HG03139 (cell line): ENCODE data around the gene HSD17B4.
A peak's percentile ranks its signal among the peaks of the same experiment; 100 is the strongest.
"Not testable (repeated sequence)": the region's sequence is repeated elsewhere in the genome, so short reads cannot be mapped to it uniquely, and the experiment has no call there.

Experiments
- ATAC-seq: cut with Tn5 transposase; IDR thresholded peaks from one replicate; pipeline ENCODE4 v1.9.1; 2021; ENCODE audit not compliant: unreplicated experiment

The HSD17B4 gene

DNA sequence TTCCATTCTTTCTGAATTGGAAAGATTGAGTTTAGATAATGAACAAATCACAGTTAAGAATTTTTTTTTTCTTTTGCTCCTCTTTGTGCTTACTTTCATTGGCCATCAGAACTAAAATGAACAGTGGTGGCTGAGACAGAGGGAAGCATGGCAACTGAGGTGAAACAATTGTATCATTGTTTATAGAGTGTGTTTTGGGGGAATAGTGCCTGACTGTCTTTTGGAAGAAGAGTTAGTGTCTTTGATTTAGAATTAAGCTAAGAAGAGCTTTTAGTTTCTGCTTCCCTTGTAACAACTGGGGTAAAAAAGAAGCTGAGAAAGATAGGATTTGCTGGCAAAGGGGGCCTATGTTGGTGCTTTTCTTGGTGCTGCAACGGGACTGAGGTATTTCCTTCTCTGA is 24.0 kb downstream of the HSD17B4 start:
- ATAC-seq: no peak

DNA sequence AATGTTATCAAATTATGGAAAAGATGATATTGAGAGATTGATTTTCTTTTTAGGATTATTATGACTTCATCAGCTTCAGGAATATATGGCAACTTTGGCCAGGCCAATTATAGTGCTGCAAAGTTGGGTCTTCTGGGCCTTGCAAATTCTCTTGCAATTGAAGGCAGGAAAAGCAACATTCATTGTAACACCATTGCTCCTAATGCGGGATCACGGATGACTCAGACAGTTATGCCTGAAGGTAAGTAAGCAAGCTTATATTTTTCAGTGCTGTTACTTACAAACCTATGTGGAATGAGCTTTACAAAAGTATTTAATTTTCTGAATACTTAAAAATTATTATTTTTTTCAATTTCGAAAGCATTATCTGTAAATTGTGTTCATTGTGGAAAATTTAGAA is 26.5 kb downstream of the HSD17B4 start:
- ATAC-seq: no peak

DNA sequence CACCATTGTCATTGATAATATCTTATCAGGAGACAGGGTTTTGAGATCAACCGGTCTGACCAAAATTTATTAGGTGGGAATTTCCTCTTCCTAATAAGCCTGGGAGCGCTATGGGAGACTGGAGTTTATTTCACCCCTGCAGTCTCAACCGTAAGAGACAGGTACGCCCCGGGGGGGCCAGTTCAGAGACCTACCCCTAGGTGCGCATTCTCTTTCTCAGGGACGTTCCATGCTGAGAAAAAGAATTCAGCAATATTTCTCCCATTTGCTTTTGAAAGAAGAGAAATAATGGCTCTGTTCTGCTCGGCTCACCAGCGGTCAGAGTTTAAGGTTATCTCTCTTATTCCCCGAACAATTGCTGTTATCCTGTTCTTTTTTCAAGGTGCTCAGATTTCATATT is 28.3 kb downstream of the HSD17B4 start:
- not testable (repeated sequence) for ATAC-seq

DNA sequence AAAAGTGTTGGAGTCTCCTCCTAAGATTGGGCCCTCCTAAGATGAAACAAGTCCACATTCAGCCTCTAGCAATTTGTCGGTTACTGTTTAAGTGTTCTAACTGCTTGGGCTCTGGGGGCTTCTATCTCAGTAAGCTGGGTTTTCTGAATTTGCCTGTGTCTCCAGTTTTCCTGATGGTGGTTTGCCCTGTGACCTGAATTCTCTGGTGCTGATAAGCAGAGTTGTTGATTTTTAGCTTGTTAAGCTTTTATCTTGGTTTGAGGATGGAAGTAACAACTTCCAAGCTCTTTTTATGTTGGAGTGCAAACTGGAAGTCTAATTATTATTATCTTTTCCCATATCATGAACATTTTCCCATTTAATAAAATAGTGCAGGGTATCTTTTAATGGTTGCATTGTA is 30.9 kb downstream of the HSD17B4 start:
- no peak for ATAC-seq

DNA sequence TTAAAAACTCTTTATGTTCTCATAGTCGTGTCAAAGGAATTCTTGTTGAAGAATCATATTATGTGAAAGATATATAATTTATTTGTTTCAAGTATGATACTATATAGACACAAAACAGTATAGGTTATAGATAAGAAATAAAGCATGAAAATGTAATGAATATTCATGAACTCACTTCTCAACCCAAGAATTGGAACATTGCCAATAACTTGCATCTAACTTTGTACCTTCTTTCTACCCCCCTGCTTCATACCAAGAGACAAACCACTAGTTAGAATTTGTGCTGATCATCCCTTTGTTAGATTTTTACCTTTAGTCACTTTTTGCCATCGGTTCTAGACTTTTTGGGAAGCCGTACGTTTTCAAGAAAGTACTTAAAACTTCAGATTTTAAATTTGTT is 32.6 kb downstream of the HSD17B4 start:
- no peak for ATAC-seq

DNA sequence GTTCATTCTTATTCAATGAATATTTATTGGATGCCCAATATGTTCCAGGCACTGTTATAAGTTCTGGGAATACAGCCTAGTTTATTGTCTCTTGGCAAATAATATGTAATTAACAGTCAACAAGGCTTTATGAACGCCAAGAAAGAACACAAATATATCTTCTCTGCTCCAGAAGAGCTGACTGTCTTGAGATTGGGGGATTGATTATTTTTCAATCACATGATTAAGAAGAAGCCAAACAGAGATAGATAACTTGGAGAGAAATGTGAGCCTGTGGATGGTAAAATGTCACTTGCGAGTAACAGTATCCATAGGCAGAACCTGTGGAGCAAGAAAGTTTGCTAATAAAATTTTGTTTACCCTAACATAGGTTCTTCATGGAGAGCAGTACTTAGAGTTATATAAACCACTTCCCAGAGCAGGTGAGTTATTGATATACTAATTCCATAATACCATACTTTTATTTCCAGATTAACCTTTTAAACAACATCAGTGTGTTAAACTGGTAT is 49.4 kb downstream of the HSD17B4 start:
- ATAC-seq: no peak

DNA sequence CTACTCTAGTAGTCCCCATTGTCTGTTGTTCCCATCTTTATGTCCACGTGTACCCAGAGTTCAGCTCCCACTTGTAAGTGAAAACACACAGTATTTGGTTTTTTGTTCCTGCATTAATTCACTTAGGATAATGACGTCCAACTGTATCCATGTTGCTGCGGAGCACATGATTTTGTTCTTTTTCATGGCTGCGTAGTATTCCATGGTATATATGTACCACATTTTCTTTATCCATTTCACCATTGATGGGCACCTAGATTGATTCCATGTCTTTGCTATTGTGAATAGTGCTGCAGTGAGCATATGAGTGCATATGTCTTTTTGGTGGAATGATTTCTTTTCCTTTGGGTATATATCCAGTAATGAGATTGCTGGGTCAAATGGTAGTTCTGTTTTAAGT is 51.6 kb downstream of the HSD17B4 start:
- not testable (repeated sequence) for ATAC-seq

DNA sequence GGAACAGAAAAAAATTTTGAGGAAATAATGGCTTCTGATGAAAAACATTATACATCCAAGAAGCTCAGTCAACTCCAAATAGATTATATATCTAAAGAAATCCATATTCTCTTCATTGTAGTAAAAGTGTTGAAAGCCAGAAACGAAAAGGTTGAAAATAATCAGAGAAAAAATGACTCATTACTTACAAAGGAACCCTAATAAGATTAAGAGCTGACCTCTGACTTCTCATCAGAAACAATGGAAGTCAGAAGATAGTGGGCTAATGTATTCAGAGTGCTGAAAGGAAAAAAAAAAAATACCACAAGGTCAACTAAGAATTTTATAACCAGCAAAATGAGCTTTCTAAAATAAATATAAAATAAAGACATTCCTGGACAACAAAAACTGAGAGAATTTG is 60.0 kb downstream of the HSD17B4 start:
- ATAC-seq: no peak

DNA sequence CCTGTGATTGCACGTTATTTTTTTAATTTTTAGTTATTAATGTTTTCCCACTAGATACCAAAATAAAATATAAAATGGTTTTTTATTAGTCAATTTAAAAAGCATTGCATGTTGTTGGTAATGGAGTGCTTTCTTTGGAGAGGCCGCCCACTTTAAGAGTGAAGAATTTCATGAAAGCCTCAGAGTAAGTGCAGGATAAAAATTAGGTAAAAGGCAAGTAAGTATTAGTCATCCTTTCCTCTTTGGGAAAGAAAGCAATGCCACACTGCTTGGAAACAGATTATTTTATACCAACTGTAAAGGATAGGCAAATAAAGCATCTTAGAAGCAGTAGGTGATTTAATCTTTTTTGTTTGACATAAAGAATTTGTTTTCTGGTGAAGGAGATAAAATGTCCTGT is 62.9 kb downstream of the HSD17B4 start:
- no peak for ATAC-seq

DNA sequence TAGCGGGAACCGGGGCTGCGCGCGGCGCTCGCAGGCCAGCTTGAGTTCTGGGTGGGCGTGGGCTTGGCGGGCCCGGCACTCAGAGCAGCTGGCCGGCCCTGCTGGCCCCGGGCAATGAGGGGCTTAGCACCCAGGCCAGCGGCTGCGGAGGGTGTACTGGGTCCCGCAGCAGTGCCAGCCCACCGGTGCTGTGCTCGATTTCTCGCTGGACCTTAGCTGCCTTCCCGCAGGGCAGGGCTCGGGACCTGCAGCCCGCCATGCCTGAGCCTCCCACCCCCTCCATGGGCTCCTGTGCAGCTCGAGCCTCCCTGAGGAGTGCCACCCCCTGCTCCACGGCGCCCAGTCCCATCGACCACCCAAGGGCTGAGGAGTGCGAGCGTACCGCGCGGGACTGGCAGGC is 64.8 kb downstream of the HSD17B4 start:
- not testable (repeated sequence) for ATAC-seq

DNA sequence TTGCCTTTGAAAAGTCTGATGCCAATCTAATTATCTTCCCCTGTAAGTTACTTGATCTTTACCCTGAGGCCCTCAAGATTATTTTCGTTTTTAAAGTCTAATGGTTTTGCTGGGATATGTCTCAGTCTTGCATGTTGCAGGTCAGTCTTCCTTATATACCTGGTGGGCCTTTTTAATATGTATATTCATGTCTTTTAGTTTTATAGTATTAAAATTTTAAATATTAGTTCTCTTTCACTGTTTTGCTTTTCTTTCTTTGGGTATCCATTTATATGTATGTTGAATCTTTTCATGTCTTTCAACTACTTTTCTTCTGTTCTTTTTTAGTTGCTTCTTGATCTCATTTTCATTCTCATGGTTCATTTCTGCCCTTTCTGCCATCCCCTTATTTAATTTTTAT is 68.9 kb downstream of the HSD17B4 start:
- no peak for ATAC-seq

DNA sequence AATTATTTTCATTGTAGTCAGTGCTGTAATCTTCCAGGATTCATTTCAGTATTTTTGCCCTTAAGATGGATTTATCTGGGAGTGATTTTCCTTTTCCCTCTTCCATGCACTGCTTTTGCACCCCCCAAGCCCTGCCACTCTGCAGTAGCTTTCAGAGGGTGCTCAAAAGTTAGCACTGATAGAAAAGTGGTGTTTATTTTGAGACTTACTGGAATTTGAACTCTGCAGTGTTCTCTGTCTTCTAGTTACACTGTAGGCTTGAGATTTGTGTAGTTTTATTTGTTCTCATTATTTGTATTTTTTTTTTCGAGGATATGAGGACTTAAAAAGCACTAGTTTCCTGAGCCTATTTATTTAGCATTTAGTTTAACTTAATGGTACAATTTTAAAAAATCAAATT is 70.5 kb downstream of the HSD17B4 start:
- no peak for ATAC-seq

DNA sequence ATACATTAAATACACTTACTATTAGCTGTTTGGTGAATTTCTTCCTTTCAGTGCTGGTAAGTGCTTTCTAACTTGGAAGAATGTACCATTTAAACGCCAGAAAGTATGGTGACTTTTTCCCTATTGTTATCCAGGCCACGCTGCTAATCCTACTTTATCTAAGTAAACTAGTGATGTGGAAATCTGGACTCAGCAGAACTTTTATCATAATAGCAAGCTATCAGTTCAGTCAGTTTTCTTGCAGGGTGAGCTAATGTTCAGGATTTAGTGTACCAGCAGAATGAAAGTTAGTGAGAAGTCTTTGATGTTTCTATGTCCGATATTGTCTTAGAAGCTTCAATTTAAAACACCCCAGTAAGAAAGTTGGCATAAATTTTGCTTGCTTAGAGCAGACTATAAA is 72.2 kb downstream of the HSD17B4 start:
- no peak for ATAC-seq

DNA sequence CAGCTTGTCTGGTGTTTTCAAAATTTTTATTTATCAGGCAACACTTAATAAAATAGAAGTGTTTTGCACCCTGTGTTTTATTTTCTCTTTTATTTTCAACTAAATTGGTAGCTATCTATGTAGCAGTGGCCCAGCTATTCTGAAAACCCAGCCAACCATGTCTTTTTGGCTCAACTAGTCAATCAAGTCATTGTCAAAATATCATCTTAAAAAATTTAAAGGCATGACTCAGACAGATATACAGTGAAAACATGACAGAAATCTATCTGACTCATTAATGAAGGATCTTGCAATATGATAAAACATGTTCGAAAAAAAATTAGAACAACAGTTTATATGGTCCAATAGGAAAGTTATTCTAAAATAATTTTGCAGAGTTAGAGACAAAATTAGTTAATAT is 75.1 kb downstream of the HSD17B4 start:
- ATAC-seq: no peak

DNA sequence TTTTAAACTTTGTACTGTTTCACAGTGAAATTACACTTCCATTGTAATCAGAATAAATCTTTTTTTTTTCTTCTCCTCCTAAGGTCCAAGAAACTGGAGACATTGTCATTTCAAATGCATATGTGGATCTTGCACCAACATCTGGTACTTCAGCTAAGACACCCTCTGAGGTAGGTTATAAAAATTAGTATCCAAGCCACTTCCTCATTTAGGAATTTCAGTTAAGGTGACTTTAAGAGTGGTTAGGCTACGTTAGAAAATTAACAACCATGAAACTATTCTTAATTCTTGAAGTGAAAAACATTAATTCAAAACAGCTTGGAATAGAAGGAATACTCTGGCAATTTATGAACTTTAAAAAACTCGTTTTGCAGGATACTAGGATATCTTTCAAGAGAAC is 77.5 kb downstream of the HSD17B4 start:
- ATAC-seq: no peak

DNA sequence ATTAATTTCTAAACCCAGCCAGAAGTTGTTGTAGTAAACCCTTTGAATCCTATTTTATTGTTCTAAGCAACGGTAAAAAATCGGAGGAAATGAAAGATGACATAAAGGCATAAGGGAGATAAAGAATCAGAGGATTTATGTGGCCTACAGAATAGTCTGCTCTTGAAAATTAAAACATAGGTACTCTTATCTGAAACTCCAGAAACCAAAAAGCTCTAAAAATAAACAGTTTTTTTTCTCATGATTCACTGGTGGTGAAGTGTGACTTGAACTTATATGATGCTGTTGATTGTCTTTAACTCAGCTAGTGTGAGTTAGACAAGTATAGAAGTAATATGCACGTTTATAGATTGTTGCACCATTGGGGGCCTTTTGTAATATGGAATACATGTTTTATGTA is 80.3 kb downstream of the HSD17B4 start:
- no peak for ATAC-seq

DNA sequence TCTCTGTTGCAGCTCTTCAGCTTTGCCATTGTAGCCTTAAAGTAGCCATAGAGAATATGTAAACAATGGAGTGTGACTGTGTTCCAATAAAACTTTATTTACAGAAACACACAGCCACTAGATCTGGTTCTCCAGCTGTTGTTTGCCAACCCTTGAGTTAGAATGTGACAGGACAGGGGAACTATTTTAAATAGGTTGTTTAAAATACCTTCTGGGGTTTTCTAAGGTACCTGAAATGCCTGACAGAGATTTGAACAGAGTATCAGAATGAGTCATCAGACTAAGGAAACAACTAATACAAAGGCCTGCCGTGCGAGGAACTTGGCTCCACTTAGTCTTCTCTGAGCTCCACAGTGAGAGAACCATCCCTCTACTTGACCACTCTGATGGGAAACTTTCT is 85.4 kb downstream of the HSD17B4 start:
- ATAC-seq: peak; percentile 99

DNA sequence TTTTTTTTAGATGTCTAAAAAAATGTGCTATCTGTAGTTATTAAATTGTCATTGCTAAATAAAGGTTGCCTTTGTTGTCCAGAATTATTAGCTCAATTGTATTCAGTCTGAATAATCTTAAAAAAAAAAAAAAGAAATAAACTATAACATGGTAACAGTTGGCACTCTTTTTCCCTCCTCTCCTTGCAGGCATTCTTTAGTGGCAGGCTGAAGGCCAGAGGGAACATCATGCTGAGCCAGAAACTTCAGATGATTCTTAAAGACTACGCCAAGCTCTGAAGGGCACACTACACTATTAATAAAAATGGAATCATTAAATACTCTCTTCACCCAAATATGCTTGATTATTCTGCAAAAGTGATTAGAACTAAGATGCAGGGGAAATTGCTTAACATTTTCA is 89.4 kb downstream of the HSD17B4 start:
- no peak for ATAC-seq

DNA sequence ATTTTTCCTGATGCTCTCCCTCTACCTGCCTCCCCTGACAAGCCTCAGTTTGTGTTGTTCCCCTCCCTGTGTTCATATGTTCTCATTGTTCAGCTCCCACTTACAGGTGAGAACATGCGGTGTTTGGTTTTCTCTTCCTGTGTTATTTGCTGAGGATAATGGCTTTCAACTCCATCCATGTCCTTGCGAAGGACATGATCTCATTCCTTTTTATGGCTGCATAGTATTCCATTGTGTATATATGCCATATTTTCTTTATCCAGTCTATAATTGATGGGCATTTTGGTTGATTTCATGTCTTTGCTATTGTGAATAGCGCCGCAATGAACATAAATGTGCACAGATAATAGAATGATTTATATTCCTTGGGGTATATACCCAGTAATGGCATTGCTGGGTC is 99.5 kb downstream of the HSD17B4 start:
- no peak for ATAC-seq

DNA sequence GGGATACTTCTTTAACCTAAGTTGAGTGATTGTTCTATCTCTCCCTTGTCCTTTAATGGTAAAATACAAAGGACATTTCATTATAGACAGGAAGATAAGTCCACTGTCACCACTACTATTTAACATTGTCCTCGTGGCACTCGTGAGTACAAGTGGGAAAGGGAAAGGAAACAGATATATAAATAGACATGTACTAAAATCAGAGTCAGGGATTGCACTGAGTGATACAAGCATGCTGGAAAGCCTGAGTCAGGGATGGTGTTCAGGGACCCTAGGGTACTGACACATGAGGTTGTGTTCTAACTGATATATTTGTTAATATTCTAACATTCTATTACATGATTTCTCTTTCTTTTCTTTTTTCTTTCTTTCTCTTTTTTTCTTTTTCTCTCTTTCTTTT is 102.3 kb downstream of the HSD17B4 start:
- no peak for ATAC-seq

DNA sequence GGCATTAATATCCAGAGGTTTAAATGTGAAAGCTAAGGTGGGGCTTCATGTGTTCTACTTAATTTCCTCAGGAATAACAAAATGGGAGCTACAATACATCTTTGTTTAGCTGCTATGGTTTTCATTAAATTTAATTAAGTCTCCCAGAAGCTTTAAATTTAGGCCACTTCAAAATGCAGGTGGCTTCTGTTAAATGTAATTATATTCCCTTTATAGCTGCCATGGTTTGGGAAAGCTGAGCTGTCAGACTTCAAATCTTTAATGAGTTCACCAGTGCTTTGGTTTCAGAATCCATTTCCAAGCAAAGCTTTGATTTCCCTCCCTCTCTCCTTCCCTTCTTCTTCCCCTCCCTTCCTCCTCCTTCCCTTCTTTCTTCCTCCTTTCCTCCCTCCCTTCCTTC is 118.6 kb downstream of the HSD17B4 start:
- no peak for ATAC-seq

DNA sequence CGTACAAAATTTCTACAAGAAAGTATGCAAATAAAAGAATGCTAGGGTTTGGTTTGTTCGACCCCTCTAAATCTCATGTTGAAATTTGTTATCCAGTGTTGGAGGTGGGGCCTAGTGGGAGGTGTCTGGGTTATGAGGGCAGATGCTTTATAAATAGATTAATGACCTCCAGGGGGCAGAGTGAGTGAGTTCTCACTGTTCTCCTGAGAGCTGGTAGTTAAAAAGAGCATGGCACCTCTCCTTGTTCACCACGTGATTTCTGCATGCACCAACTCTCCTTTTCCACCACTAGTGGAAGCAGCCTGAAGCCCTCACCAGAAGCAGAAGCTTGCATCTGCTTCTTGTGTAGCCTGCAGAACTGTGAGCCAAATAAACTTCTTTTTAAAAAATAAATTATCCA is 126.6 kb downstream of the HSD17B4 start:
- ATAC-seq: peak; percentile 45

DNA sequence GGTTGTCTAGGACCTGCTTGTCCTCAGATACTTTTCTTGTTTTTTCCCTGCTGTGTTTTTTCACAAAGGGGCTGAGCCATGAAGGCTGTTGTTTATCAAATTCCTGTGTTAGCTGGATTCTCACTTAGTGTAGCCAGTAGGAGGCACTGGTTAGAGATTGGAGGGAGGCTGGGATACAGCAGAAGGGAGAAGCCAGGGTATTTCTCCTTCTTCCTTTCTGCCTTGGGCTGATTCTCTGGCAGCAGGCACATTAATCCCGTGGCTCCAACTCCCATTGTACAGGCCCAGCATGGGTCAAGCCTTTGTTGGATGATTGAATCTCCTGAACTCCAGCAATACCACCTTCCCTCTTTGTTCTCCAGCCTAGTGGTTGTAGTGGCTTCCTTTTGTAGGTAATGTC is 130.7 kb downstream of the HSD17B4 start:
- no peak for ATAC-seq

DNA sequence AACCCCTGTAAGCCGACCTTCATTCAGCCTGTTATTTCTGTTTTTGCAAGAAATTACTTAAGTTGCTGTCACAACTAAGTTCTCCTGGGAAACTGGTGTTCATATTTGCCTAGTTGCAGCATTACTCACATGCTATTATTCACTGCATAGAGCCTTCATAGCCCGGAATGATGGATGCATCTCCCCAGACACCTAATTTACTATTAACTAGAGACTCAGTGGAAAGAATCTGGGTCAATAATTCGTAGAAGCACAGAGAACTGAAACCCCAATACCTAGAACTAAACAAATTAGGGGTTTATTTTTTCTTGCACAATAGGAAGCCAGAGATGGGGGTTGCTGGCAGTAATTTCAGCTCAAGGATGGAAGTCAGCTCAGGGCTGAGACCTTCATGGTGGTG is 131.4 kb downstream of the HSD17B4 start:
- ATAC-seq: peak; percentile 91
